K562 (cell line): Measurements from ENCODE around the gene PROK1. TPM values are rescaled to one million over a fixed set of nuclear protein-coding genes. Genes with fewer than 3 reads are reported as not detected.

ENCODE experiments used
- CTBP1 ChIP-seq: fragments of 450-650 bp; IDR thresholded peaks from 2 replicates; pipeline ENCODE4 v1.6.1; 2016; ENCODE audit warnings: borderline replicate concordance
- ILF3 ChIP-seq: fragments of 450-650 bp; IDR thresholded peaks from 2 replicates; pipeline ENCODE4 v1.6.1; 2018; ENCODE audit warnings: antibody characterized with exemption, mild to moderate bottlenecking, moderate library complexity, borderline replicate concordance
- KDM1A ChIP-seq, 2 experiments: fragments of 450-650 bp; IDR thresholded peaks; 2 replicates each; pipeline ENCODE4 v1.6.1; 2016; ENCODE audit warnings: mild to moderate bottlenecking in 2 of 2
- POLR2G ChIP-seq: fragments of 200-400 bp; formaldehyde crosslinking; IDR thresholded peaks from 2 replicates; pipeline ENCODE4 v1.6.1; 2017; ENCODE audit warnings: low read depth, mild to moderate bottlenecking, antibody characterized with exemption, low read length, moderate library complexity
- RBM17 ChIP-seq: fragments of 200-400 bp; formaldehyde crosslinking; IDR thresholded peaks from 2 replicates; pipeline ENCODE4 v1.6.1; 2017; ENCODE audit warnings: low read depth, mild to moderate bottlenecking, low read length, borderline replicate concordance
- RCOR1 ChIP-seq, 2 experiments: IDR thresholded peaks; 2 replicates each; pipeline ENCODE4 v1.6.1; 2012; ENCODE audit warnings: low read depth in 2 of 2, low read length in 2 of 2, borderline replicate concordance in 1 of 2, improper control_type of control experiment in 1 of 2
- SMC3 ChIP-seq: conservative IDR thresholded peaks from 2 replicates; pipeline ENCODE4 v1.6.1; 2011; ENCODE audit warnings: low read depth, low read length, improper control_type of control experiment; ENCODE audit not compliant: insufficient read depth
- ZKSCAN3 ChIP-seq: fragments of 250-450 bp; sonication (Bioruptor Pico); IDR thresholded peaks from 2 replicates; pipeline ENCODE4 v1.4.0; 2020
- ZNF143 ChIP-seq: sonication (generic); formaldehyde crosslinking; IDR thresholded peaks from 2 replicates; pipeline ENCODE4 v1.9.0; 2022; ENCODE audit warnings: mild to moderate bottlenecking, missing genetic modification reagents
- ZNF263 ChIP-seq: sonication (generic); formaldehyde crosslinking; IDR thresholded peaks from 2 replicates; pipeline ENCODE4 v1.8.0; 2022; ENCODE audit warnings: mild to moderate bottlenecking, missing genetic modification reagents, borderline replicate concordance
- ZNF75A ChIP-seq: fragments of 450-650 bp; formaldehyde crosslinking; IDR thresholded peaks from 2 replicates; pipeline ENCODE4 v1.4.0; 2020; ENCODE audit warnings: mild to moderate bottlenecking
- polyA plus RNA-seq, 8 experiments: library from polyadenylated mRNA; depleted of rRNA in 4 of 8; stranded (reverse) in 5 of 8; unstranded in 3 of 8; fragments of >200 nt; fragmentation: Nextera tagmentation in 2 of 8; fragmentation: Illumina TruSeq in 1 of 8; extraction: Ambion mirVana in 2 of 8; extraction: Trizol in 1 of 8; gene quantifications; 2 replicates each; pipeline versions ENCODE4 v1.2.1 to v1.2.3, GENCODE V29; 2011 to 2014; ENCODE audit warnings: inconsistent platforms in 1 of 8, missing spikeins in 1 of 8
- total RNA-seq, 7 experiments: library from RNA; depleted of rRNA in 6 of 7; stranded (reverse); fragments of >200 nt in 6 of 7; fragmentation: Illumina TruSeq in 2 of 7; extraction: Trizol in 2 of 7; gene quantifications; 2 replicates each; pipeline versions ENCODE4 v1.2.1 to v1.2.3, GENCODE V29; 2011 to 2021; ENCODE audit warnings: low replicate concordance in 1 of 7
- TF ChIP-seq, protein P1 (sequence below): fragments of 200-600 bp; sonication (generic); IDR thresholded peaks from one replicate; pipeline ENCODE4 v1.6.1; 2012; ENCODE audit warnings: mild to moderate bottlenecking, low read depth, low read length, inconsistent platforms
- TF ChIP-seq, protein P2 (sequence below): fragments of 250-450 bp; sonication (Bioruptor Pico); IDR thresholded peaks from 2 replicates; pipeline ENCODE4 v1.4.0; 2020

The PROK1 gene
- total and polyA plus RNA-seq, 9 of the 15 experiments (the other 6 are each of a cell fraction or from before 2014, with no cell fraction given), result 0.15 TPM; not detected in 8

DNA sequence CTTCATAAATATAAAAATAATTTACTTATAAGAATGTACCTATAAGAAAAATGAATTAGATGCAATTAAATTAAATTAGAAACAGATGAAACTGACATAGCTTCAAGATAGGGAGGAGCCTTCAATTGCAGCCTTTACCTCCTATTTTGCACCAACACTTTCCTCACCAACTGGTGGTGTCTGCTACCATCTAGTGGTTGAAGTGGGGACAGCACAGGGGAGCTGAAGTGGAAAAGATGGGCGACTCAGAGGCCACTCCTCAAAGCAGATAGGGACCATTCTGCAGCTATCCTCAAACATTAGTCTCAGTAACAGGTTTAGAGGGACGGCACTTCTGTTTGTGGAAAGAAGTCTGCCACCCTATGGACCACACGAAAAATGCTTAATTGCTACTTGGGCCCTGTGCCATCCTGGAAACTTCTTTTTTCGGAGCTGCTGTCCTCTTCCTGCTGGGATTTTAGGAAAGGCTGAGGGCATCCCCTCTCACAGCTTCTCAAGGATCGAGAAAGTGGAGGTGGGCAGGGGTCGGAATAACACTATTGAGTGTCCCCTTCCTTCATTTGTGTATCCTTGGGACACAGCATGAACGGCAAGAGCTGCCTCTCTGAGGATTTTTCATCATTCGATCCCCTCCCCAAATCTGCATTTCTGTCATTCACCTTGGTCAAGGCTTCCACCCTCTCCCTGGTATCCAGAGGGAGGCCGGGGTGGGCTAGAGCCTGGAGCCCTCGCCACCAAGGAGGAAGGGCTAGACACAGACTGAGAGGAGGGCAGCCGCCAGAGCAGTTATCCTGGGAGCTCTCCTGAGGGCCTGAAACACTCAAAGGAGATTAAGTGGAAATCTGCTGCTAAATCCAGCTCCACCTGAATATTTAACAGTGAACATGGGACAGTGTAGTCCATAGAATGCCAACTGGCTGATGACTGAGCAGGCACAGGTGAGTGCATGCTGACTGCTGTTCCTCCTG lies 9.6 kb downstream of the PROK1 start (continued):
- peak; percentile 35; the same call in 1 of the 2 replicates for TF ChIP-seq CTBP1
- TF ChIP-seq, protein P1, sequence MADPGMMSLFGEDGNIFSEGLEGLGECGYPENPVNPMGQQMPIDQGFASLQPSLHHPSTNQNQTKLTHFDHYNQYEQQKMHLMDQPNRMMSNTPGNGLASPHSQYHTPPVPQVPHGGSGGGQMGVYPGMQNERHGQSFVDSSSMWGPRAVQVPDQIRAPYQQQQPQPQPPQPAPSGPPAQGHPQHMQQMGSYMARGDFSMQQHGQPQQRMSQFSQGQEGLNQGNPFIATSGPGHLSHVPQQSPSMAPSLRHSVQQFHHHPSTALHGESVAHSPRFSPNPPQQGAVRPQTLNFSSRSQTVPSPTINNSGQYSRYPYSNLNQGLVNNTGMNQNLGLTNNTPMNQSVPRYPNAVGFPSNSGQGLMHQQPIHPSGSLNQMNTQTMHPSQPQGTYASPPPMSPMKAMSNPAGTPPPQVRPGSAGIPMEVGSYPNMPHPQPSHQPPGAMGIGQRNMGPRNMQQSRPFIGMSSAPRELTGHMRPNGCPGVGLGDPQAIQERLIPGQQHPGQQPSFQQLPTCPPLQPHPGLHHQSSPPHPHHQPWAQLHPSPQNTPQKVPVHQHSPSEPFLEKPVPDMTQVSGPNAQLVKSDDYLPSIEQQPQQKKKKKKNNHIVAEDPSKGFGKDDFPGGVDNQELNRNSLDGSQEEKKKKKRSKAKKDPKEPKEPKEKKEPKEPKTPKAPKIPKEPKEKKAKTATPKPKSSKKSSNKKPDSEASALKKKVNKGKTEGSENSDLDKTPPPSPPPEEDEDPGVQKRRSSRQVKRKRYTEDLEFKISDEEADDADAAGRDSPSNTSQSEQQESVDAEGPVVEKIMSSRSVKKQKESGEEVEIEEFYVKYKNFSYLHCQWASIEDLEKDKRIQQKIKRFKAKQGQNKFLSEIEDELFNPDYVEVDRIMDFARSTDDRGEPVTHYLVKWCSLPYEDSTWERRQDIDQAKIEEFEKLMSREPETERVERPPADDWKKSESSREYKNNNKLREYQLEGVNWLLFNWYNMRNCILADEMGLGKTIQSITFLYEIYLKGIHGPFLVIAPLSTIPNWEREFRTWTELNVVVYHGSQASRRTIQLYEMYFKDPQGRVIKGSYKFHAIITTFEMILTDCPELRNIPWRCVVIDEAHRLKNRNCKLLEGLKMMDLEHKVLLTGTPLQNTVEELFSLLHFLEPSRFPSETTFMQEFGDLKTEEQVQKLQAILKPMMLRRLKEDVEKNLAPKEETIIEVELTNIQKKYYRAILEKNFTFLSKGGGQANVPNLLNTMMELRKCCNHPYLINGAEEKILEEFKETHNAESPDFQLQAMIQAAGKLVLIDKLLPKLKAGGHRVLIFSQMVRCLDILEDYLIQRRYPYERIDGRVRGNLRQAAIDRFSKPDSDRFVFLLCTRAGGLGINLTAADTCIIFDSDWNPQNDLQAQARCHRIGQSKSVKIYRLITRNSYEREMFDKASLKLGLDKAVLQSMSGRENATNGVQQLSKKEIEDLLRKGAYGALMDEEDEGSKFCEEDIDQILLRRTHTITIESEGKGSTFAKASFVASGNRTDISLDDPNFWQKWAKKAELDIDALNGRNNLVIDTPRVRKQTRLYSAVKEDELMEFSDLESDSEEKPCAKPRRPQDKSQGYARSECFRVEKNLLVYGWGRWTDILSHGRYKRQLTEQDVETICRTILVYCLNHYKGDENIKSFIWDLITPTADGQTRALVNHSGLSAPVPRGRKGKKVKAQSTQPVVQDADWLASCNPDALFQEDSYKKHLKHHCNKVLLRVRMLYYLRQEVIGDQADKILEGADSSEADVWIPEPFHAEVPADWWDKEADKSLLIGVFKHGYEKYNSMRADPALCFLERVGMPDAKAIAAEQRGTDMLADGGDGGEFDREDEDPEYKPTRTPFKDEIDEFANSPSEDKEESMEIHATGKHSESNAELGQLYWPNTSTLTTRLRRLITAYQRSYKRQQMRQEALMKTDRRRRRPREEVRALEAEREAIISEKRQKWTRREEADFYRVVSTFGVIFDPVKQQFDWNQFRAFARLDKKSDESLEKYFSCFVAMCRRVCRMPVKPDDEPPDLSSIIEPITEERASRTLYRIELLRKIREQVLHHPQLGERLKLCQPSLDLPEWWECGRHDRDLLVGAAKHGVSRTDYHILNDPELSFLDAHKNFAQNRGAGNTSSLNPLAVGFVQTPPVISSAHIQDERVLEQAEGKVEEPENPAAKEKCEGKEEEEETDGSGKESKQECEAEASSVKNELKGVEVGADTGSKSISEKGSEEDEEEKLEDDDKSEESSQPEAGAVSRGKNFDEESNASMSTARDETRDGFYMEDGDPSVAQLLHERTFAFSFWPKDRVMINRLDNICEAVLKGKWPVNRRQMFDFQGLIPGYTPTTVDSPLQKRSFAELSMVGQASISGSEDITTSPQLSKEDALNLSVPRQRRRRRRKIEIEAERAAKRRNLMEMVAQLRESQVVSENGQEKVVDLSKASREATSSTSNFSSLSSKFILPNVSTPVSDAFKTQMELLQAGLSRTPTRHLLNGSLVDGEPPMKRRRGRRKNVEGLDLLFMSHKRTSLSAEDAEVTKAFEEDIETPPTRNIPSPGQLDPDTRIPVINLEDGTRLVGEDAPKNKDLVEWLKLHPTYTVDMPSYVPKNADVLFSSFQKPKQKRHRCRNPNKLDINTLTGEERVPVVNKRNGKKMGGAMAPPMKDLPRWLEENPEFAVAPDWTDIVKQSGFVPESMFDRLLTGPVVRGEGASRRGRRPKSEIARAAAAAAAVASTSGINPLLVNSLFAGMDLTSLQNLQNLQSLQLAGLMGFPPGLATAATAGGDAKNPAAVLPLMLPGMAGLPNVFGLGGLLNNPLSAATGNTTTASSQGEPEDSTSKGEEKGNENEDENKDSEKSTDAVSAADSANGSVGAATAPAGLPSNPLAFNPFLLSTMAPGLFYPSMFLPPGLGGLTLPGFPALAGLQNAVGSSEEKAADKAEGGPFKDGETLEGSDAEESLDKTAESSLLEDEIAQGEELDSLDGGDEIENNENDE, result no peak
- TF ChIP-seq ZNF263 (CRISPR knock-in tag), result no peak
- TF ChIP-seq ZNF75A (CRISPR knock-in tag), result no peak
- 0 out of 2 replicates have a peak, but pooled peaks have one; percentile 37 for TF ChIP-seq ZNF143 (CRISPR knock-in tag)
- TF ChIP-seq ILF3, result no peak
- peak; percentile 98 for TF ChIP-seq SMC3
- TF ChIP-seq POLR2G, result no peak
- TF ChIP-seq, protein P2, sequence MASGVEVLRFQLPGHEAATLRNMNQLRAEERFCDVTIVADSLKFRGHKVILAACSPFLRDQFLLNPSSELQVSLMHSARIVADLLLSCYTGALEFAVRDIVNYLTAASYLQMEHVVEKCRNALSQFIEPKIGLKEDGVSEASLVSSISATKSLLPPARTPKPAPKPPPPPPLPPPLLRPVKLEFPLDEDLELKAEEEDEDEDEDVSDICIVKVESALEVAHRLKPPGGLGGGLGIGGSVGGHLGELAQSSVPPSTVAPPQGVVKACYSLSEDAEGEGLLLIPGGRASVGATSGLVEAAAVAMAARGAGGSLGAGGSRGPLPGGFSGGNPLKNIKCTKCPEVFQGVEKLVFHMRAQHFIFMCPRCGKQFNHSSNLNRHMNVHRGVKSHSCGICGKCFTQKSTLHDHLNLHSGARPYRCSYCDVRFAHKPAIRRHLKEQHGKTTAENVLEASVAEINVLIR, result no peak
- TF ChIP-seq RCOR1 (IDR thresholded peaks at IDR 0.05; ENCODE audit: borderline replicate concordance in 1 of 2, low read depth in 2 of 2, low read length in 2 of 2), result peak in 1 of 2 experiments; percentile 45; a peak in 1 of 4 replicates
- no peak for TF ChIP-seq RBM17
- TF ChIP-seq KDM1A (IDR thresholded peaks at IDR 0.05), result no peak
- no peak for TF ChIP-seq ZKSCAN3 (CRISPR knock-in tag)
